Measurements from ENCODE around the gene KCNH1.

- TF ChIP-seq POLR2AphosphoS5 (IDR thresholded peaks at IDR 0.05; ENCODE audit: low read depth), result no peak
- TF ChIP-seq EZH2 (IDR thresholded peaks at IDR 0.05; ENCODE audit: low read depth, unreplicated experiment), result no peak
- TF ChIP-seq, protein P1, sequence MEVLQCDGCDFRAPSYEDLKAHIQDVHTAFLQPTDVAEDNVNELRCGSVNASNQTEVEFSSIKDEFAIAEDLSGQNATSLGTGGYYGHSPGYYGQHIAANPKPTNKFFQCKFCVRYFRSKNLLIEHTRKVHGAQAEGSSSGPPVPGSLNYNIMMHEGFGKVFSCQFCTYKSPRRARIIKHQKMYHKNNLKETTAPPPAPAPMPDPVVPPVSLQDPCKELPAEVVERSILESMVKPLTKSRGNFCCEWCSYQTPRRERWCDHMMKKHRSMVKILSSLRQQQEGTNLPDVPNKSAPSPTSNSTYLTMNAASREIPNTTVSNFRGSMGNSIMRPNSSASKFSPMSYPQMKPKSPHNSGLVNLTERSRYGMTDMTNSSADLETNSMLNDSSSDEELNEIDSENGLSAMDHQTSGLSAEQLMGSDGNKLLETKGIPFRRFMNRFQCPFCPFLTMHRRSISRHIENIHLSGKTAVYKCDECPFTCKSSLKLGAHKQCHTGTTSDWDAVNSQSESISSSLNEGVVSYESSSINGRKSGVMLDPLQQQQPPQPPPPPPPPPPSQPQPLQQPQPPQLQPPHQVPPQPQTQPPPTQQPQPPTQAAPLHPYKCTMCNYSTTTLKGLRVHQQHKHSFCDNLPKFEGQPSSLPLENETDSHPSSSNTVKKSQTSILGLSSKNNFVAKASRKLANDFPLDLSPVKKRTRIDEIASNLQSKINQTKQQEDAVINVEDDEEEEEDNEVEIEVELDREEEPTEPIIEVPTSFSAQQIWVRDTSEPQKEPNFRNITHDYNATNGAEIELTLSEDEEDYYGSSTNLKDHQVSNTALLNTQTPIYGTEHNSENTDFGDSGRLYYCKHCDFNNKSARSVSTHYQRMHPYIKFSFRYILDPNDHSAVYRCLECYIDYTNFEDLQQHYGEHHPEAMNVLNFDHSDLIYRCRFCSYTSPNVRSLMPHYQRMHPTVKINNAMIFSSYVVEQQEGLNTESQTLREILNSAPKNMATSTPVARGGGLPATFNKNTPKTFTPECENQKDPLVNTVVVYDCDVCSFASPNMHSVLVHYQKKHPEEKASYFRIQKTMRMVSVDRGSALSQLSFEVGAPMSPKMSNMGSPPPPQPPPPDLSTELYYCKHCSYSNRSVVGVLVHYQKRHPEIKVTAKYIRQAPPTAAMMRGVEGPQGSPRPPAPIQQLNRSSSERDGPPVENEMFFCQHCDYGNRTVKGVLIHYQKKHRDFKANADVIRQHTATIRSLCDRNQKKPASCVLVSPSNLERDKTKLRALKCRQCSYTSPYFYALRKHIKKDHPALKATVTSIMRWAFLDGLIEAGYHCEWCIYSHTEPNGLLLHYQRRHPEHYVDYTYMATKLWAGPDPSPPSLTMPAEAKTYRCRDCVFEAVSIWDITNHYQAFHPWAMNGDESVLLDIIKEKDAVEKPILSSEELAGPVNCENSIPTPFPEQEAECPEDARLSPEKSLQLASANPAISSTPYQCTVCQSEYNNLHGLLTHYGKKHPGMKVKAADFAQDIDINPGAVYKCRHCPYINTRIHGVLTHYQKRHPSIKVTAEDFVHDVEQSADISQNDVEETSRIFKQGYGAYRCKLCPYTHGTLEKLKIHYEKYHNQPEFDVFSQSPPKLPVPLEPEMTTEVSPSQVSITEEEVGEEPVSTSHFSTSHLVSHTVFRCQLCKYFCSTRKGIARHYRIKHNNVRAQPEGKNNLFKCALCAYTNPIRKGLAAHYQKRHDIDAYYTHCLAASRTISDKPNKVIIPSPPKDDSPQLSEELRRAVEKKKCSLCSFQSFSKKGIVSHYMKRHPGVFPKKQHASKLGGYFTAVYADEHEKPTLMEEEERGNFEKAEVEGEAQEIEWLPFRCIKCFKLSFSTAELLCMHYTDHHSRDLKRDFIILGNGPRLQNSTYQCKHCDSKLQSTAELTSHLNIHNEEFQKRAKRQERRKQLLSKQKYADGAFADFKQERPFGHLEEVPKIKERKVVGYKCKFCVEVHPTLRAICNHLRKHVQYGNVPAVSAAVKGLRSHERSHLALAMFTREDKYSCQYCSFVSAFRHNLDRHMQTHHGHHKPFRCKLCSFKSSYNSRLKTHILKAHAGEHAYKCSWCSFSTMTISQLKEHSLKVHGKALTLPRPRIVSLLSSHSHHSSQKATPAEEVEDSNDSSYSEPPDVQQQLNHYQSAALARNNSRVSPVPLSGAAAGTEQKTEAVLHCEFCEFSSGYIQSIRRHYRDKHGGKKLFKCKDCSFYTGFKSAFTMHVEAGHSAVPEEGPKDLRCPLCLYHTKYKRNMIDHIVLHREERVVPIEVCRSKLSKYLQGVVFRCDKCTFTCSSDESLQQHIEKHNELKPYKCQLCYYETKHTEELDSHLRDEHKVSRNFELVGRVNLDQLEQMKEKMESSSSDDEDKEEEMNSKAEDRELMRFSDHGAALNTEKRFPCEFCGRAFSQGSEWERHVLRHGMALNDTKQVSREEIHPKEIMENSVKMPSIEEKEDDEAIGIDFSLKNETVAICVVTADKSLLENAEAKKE (CRISPR knock-in tag; IDR thresholded peaks at IDR 0.05), result no peak
- TF ChIP-seq CTCF (conservative IDR thresholded peaks at IDR 0.05; ENCODE audit: low read depth in 2 of 2), result no peak
- TF ChIP-seq, protein P2, sequence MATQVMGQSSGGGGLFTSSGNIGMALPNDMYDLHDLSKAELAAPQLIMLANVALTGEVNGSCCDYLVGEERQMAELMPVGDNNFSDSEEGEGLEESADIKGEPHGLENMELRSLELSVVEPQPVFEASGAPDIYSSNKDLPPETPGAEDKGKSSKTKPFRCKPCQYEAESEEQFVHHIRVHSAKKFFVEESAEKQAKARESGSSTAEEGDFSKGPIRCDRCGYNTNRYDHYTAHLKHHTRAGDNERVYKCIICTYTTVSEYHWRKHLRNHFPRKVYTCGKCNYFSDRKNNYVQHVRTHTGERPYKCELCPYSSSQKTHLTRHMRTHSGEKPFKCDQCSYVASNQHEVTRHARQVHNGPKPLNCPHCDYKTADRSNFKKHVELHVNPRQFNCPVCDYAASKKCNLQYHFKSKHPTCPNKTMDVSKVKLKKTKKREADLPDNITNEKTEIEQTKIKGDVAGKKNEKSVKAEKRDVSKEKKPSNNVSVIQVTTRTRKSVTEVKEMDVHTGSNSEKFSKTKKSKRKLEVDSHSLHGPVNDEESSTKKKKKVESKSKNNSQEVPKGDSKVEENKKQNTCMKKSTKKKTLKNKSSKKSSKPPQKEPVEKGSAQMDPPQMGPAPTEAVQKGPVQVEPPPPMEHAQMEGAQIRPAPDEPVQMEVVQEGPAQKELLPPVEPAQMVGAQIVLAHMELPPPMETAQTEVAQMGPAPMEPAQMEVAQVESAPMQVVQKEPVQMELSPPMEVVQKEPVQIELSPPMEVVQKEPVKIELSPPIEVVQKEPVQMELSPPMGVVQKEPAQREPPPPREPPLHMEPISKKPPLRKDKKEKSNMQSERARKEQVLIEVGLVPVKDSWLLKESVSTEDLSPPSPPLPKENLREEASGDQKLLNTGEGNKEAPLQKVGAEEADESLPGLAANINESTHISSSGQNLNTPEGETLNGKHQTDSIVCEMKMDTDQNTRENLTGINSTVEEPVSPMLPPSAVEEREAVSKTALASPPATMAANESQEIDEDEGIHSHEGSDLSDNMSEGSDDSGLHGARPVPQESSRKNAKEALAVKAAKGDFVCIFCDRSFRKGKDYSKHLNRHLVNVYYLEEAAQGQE (IDR thresholded peaks at IDR 0.05; ENCODE audit: unreplicated experiment), result no peak
- no peak for TF ChIP-seq EZH2phosphoT487 (IDR thresholded peaks at IDR 0.05; ENCODE audit: unreplicated experiment)
- TF ChIP-seq ETS1 (IDR thresholded peaks at IDR 0.05), result no peak
- TF ChIP-seq CREB1 (CRISPR knock-in tag; IDR thresholded peaks at IDR 0.05; ENCODE audit: low read depth), result no peak
- no peak for TF ChIP-seq NANOG (IDR thresholded peaks at IDR 0.05; ENCODE audit: borderline replicate concordance)
- TF ChIP-seq STAT1 (IDR thresholded peaks at IDR 0.05; ENCODE audit: unreplicated experiment), result no peak
- no peak for TF ChIP-seq ZNF331 (CRISPR knock-in tag; IDR thresholded peaks at IDR 0.05; ENCODE audit: low read depth)
- TF ChIP-seq JUNB (IDR thresholded peaks at IDR 0.05; ENCODE audit: unreplicated experiment), result no peak
Observed at GRCh38 chr1:210916548-210916947, 217.4 kb downstream of the KCNH1 start.

All from GM23338 (cell line).